Glutamatergic neuron (in vitro differentiated cells): ENCODE data around the gene UTY. TPM values are rescaled to one million over a fixed set of nuclear protein-coding genes. Genes with fewer than 3 reads are reported as not detected.

ENCODE experiments used
- DNase-seq: peaks from one replicate; pipeline ENCODE4 v3.0.0; 2022
- H3K27ac Mint-ChIP-seq: one replicate; pipeline ENCODE4 v1.8.0; 2020; ENCODE audit warnings: mild to moderate bottlenecking, mixed read lengths, inconsistent platforms; ENCODE audit not compliant: unreplicated experiment
- H3K27me3 Mint-ChIP-seq: one replicate; pipeline ENCODE4 v1.8.0; 2020; ENCODE audit warnings: mild to moderate bottlenecking, moderate library complexity, mixed read lengths, inconsistent platforms; ENCODE audit not compliant: unreplicated experiment
- H3K36me3 Mint-ChIP-seq: one replicate; pipeline ENCODE4 v1.8.0; 2020; ENCODE audit warnings: mild to moderate bottlenecking, mixed read lengths, inconsistent platforms; ENCODE audit not compliant: unreplicated experiment
- H3K4me1 Mint-ChIP-seq: one replicate; pipeline ENCODE4 v1.8.0; 2020; ENCODE audit warnings: mild to moderate bottlenecking, low read depth, mixed read lengths, inconsistent platforms; ENCODE audit not compliant: unreplicated experiment
- H3K4me3 Mint-ChIP-seq: one replicate; pipeline ENCODE4 v1.8.0; 2020; ENCODE audit warnings: mild to moderate bottlenecking, mixed read lengths, inconsistent platforms; ENCODE audit not compliant: unreplicated experiment
- H3K9me3 Mint-ChIP-seq: one replicate; pipeline ENCODE4 v1.8.0; 2020; ENCODE audit warnings: mild to moderate bottlenecking, moderate library complexity, mixed read lengths, inconsistent platforms; ENCODE audit not compliant: unreplicated experiment
- total RNA-seq: library from RNA; stranded (reverse); fragmentation: NEBNext Ultra II Directional; extraction: Animal tissue kit (Norgen Biotek cat#: 25700); gene quantifications from one replicate; pipeline ENCODE4 v1.2.1, GENCODE V29; 2021; ENCODE audit not compliant: unreplicated experiment
- TF ChIP-seq, protein P1 (sequence below): fragments of 200-600 bp; sonication (generic); IDR thresholded peaks from one replicate; pipeline ENCODE4 v1.5.0; 2021; ENCODE audit not compliant: partially characterized antibody, unreplicated experiment

Gene UTY
- total RNA-seq, 1 donor from 2014 or later, result 28.1 TPM

DNA sequence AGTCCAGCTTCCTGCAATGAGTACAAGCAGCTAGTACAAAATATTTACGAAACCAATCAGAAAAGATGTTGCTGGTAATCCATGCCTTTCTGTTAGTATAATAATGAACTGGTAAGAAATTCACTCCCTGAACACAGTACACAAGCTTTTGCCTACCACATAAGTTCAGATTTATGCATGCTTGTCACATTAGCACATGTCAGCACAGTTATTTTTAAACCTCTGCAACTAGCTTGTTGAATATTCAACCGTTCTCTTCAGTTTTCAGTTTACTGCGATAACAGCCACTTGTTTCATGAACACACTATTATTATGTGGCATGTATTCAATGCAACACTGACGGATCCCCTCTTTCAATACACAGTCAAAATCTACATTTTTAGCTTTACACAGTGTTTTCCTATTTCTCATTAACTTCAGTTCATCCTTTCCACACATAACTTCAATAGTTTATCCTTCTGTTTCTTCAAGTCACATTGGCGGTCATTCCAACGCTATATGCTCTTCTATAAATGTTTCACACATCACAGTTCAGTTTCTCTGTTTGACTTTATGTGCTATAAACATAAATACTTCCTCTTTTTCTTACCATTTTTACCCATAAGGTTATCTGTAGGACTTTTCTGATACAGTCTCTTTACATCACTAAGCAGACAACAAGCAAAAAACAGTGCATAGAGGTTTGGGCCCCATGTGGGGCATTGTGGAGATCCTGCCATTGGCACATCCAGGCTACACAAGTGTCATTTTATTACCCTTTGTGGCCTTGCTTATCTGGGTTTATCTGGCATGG, 62.8 kb downstream of the UTY start:
- no peak overlapping the region for H3K4me3 Mint-ChIP-seq
- no peak for DNase-seq

DNA sequence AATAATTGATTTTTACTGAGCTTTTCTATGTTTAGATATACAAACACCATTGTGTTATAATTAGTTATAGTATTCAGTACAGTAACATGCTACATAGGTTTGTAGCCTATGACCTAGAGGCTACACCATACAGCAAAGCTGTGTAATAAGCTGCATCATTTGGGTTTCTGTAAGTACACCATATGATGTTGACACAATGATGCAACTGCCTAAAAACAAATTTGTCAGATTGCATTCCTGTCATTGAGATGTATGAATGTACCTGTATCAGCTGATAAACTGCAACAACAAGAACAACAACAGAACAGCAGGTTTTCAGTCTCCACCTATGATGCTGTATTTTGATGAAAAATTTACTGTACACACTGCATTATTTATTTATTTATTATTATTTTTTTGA, 64.3 kb downstream of the UTY start:
- Mint-ChIP-seq H3K4me3 (no peak overlapping the region), H3K27ac (no peak overlapping the region), H3K36me3 (no peaks in the 10 kb centered on the region), H3K4me1 (peaks cover 5% of the 10 kb centered on the region), H3K27me3 (peaks cover 2% of the 10 kb centered on the region), H3K9me3 (no peaks in the 10 kb centered on the region)
- TF ChIP-seq, protein P1, sequence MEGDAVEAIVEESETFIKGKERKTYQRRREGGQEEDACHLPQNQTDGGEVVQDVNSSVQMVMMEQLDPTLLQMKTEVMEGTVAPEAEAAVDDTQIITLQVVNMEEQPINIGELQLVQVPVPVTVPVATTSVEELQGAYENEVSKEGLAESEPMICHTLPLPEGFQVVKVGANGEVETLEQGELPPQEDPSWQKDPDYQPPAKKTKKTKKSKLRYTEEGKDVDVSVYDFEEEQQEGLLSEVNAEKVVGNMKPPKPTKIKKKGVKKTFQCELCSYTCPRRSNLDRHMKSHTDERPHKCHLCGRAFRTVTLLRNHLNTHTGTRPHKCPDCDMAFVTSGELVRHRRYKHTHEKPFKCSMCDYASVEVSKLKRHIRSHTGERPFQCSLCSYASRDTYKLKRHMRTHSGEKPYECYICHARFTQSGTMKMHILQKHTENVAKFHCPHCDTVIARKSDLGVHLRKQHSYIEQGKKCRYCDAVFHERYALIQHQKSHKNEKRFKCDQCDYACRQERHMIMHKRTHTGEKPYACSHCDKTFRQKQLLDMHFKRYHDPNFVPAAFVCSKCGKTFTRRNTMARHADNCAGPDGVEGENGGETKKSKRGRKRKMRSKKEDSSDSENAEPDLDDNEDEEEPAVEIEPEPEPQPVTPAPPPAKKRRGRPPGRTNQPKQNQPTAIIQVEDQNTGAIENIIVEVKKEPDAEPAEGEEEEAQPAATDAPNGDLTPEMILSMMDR, result no peak
- no peak for DNase-seq

More for the DNA sequence above, 62.8 kb downstream of the UTY start:
- Mint-ChIP-seq H3K27me3 (peaks cover 2% of the 10 kb centered on the region), H3K36me3 (no peaks in the 10 kb centered on the region), H3K27ac (peak overlapping the region; percentile 49), H3K9me3 (no peaks in the 10 kb centered on the region), H3K4me1 (peaks cover 5% of the 10 kb centered on the region)
- TF ChIP-seq, protein P1, result no peak

DNA sequence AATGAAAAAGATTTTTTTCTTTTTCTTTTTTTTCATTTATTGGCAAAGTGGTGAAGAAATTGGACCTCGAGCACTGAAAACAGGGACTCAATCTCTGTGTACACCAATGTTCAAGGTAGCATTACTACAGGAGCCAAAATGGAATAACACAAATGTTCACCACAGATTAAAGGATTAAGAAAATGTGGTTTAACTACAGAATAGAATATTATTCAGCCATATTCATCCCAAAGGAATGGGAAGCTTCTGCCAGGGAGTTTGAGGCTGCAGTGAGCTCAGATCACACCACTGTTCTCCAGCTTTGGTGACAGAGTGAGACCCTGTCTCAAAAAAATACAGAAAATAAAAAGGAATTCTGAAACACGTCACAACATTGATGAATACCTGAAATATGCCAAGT, 81.0 kb downstream of the UTY start:
- Mint-ChIP-seq H3K27ac (no peak overlapping the region), H3K9me3 (no peaks in the 10 kb centered on the region), H3K36me3 (no peaks in the 10 kb centered on the region), H3K4me1 (peaks cover 2% of the 10 kb centered on the region), H3K27me3 (no peaks in the 10 kb centered on the region), H3K4me3 (no peak overlapping the region)
- TF ChIP-seq, protein P1, result no peak
- DNase-seq, result no peak

DNA sequence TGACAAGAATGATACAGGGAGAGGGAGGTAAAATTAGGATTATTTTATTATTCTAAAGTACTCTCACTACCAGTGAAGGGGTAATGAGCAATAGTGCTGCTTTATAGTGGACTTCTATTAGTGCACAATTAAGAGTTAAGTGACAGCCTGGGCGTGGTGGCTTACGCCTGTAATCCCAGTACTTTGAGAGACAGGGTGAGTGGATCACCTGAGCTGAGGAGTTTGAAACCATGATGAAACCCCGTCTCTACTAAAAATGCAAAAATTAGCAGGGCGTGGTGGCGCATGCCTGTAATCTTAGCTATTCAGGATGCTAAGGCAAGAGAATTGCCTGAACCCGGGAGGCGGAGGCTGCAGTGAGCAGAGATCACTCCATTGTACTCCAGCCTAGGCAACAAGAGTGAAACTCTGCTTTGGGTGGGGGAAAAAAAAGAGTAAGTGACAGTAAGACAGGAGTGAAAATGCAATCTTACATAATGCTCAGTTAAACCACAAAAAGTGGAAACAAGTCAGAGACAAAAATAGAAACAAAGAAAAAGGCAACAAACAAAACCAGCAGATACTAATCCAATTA, 98.6 kb downstream of the UTY start:
- Mint-ChIP-seq H3K36me3 (no peaks in the 10 kb centered on the region), H3K27me3 (peaks cover 2% of the 10 kb centered on the region), H3K9me3 (no peaks in the 10 kb centered on the region), H3K4me3 (no peak overlapping the region), H3K27ac (no peak overlapping the region), H3K4me1 (peaks cover 3% of the 10 kb centered on the region)
- TF ChIP-seq, protein P1, result no peak
- DNase-seq, result no peak
